Transverse colon (tissue), 4 donors: Measurements from ENCODE around the gene COX7B2. TPM values are rescaled to one million over a fixed set of nuclear protein-coding genes. Genes with fewer than 3 reads are reported as not detected.

Experiments
- DNase-seq: peaks from one replicate; pipeline ENCODE4 v3.0.0-alpha.2; 2019
- H3K27ac ChIP-seq, 4 donors: fragments of 200-600 bp; sonication (generic); 2 replicates each; pipeline ENCODE4 v1.5.1; 2016 to 2018; ENCODE audit warnings: inconsistent platforms in 4 of 4
- H3K27me3 ChIP-seq: fragments of 200-600 bp; sonication (generic); 2 replicates; pipeline ENCODE4 v1.5.1; 2017; ENCODE audit warnings: inconsistent platforms
- H3K36me3 ChIP-seq, 4 donors: fragments of 200-600 bp; sonication (generic); 2 replicates each; pipeline ENCODE4 v1.5.1; 2017 to 2019; ENCODE audit warnings: inconsistent platforms in 4 of 4
- H3K4me1 ChIP-seq, 4 donors: fragments of 200-600 bp; sonication (generic); 2 replicates each; pipeline ENCODE4 v1.5.1; 2017 to 2020; ENCODE audit warnings: inconsistent platforms in 4 of 4
- H3K4me3 ChIP-seq, 4 donors: fragments of 200-600 bp; sonication (generic); 1 replicate in 1 of 4; 2 replicates in 3 of 4; pipeline versions ENCODE4 v1.5.1 to v1.6.1; 2017 to 2019; ENCODE audit warnings: inconsistent platforms in 4 of 4
- H3K9me3 ChIP-seq, 2 donors: fragments of 200-600 bp; sonication (generic); 2 replicates each; pipeline ENCODE4 v1.5.1; 2017 to 2019; ENCODE audit warnings: inconsistent platforms in 2 of 2
- EP300 ChIP-seq: sonication (generic); formaldehyde crosslinking; IDR thresholded peaks from one replicate; pipeline ENCODE4 v1.6.1; 2017; ENCODE audit warnings: antibody characterized with exemption, low read depth
- POLR2A ChIP-seq: fragments of 450-650 bp; IDR thresholded peaks from one replicate; pipeline ENCODE4 v1.6.1; 2016; ENCODE audit warnings: antibody characterized with exemption, mild to moderate bottlenecking, moderate library complexity
- POLR2AphosphoS5 ChIP-seq, 3 donors: sonication (generic); formaldehyde crosslinking; IDR thresholded peaks; one replicate each; pipeline ENCODE4 v1.6.1; 2016; ENCODE audit warnings: antibody characterized with exemption in 3 of 3
- WGBS, 2 donors: methylation state at CpG; one replicate each; pipeline ENCODE4 v1.1.5; 2018; ENCODE audit warnings: low coverage in 1 of 2; 5-methylcytosine and 5-hydroxymethylcytosine counted together
- in situ Hi-C, 4 donors: fragments of 200-750 bp; cut with MboI; loops; one replicate each; pipeline versions ENCODE4 v1.15.0 to v1.15.1; 2017; ENCODE audit warnings: low sequenced_read_pairs in 3 of 4, low pct_ligation_motif_present in 1 of 4, low pct_unique_long_range_greater_than_20kb in 1 of 4
- intact Hi-C: fragments of 100-400 bp; cut with DNase I; formaldehyde crosslinking; loops from one replicate; pipeline ENCODE4 v1.15.1; 2023; ENCODE audit warnings: low total_unique reads
- total RNA-seq, 4 donors: library from RNA; depleted of rRNA; stranded (reverse); fragments of >200 nt; gene quantifications; one replicate each; pipeline ENCODE4 v1.1.0, GENCODE V29; 2016
- TF ChIP-seq, protein P1 (sequence below), 5 experiments: fragments of 200-600 bp in 3 of 5; fragments of 450-650 bp in 2 of 5; sonication (generic) in 3 of 5; IDR thresholded peaks; 1 replicate in 2 of 5; 2 replicates in 3 of 5; pipeline ENCODE4 v1.5.1; 2016 to 2017; ENCODE audit warnings: antibody characterized with exemption in 5 of 5, inconsistent platforms in 3 of 5, mild to moderate bottlenecking in 2 of 5, moderate library complexity in 1 of 5

The COX7B2 gene
- total RNA-seq, 4 donors from 2014 or later = not detected

DNA sequence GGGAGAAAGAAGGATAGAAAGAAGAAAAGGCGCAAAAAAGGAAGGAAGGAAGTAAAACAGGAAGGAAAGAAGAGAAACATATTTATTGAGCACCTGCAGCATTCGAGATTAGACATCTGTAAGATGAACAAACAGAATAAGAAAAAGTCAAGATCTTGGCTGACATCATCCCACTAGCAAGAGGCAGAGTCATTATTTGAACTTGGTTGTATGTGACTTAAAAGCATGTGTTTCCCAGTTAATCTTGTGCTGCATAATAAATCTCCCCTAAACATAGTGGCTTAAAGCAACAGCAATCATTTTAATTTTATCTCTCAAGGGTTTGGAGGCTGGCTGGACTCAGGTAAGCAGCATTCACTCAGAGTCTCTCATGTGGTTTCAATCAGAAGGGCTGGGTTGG is 38.5 kb upstream of the COX7B2 start:
- no peak for DNase-seq
- in situ Hi-C loops = no loop called here
- Histone ChIP-seq H3K9me3 (no peaks in the 10 kb centered on the region), H3K27ac (no peak overlapping the region), H3K4me1 (no peaks in the 10 kb centered on the region), H3K27me3 (no peaks in the 10 kb centered on the region), H3K36me3 (no peaks in the 10 kb centered on the region), H3K4me3 (no peak overlapping the region)
- intact Hi-C loops = loop anchor here (1.0 kb wide), 1 partner anchor 43 kb away; no protein-coding TSS in a partner anchor
- TF ChIP-seq EP300 (no peak), POLR2AphosphoS5 (IDR thresholded peaks at IDR 0.05) (no peak), POLR2A (no peak)
- TF ChIP-seq, protein P1, sequence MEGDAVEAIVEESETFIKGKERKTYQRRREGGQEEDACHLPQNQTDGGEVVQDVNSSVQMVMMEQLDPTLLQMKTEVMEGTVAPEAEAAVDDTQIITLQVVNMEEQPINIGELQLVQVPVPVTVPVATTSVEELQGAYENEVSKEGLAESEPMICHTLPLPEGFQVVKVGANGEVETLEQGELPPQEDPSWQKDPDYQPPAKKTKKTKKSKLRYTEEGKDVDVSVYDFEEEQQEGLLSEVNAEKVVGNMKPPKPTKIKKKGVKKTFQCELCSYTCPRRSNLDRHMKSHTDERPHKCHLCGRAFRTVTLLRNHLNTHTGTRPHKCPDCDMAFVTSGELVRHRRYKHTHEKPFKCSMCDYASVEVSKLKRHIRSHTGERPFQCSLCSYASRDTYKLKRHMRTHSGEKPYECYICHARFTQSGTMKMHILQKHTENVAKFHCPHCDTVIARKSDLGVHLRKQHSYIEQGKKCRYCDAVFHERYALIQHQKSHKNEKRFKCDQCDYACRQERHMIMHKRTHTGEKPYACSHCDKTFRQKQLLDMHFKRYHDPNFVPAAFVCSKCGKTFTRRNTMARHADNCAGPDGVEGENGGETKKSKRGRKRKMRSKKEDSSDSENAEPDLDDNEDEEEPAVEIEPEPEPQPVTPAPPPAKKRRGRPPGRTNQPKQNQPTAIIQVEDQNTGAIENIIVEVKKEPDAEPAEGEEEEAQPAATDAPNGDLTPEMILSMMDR (IDR thresholded peaks at IDR 0.05) = no peak
- WGBS, 2 donors = 40 to 44% methylated on average over 1 to 2 of the region's 2 CpGs

DNA sequence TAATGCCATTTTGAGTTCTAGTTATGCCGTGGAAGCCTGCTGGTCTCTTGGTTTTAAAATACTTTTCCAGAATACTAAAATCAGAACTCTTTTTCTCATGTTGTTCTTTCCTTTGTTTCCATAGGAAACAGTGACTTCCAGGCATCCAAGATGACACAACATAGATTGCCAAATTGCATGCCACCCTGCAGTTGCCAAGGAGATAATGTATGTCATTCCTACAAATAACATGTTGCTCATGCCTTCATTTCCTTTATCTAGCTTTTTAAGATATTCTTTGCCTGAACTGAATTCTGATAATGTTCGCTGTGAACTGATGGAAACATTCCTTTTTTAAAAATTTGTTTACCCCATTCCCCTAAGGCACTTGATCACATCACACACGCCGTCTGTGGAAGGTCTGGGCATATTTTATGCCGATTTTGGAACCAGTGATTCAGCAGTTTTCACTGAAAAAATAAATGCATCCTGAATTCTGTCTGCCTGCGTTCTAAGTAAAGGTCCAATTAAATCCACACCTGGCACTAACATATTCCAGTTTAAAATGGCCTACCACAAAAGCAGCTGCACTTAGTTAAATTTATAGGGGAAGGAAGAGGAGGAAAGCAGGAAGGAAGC is 38.0 kb upstream of the COX7B2 start:
- no peak overlapping the region for H3K4me3 ChIP-seq
- no peak for DNase-seq
- no peaks in the 10 kb centered on the region for H3K4me1 ChIP-seq
- H3K9me3 ChIP-seq = no peaks in the 10 kb centered on the region
- 72 to 100% methylated on average over 1 to 6 of the region's 6 CpGs for WGBS, 2 donors
- in situ Hi-C loops (no loop called here), intact Hi-C loops (loop anchor here (1.0 kb wide), 1 partner anchor 43 kb away; no protein-coding TSS in a partner anchor)
- H3K27me3 ChIP-seq = no peaks in the 10 kb centered on the region
- H3K36me3 ChIP-seq = no peaks in the 10 kb centered on the region
- TF ChIP-seq POLR2AphosphoS5 (IDR thresholded peaks at IDR 0.05) = no peak
- TF ChIP-seq, protein P1 (IDR thresholded peaks at IDR 0.05) = no peak
- no peak for TF ChIP-seq EP300
- TF ChIP-seq POLR2A = no peak
- no peak overlapping the region for H3K27ac ChIP-seq

DNA sequence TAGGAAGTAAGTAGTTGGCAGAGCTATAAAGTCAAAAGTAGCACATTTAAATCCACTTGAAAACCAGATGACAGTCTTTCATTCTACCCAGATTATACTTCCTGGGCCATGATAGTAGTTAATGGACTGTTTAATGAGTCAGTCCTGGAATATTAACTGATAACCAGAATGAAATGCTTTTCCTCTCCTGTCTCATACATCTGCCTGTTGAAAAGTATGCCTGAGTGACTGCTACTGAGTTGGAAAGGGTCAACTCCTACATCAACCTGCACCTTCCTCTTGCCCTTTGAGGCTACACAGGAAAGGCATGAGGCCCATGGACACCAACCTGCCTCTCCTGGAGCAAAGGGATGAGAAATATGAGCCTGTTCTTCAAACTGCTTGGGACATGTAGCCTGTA is 36.0 kb upstream of the COX7B2 start:
- DNase-seq = no peak
- Histone ChIP-seq H3K9me3 (no peaks in the 10 kb centered on the region), H3K4me3 (no peak overlapping the region), H3K27ac (no peak overlapping the region), H3K27me3 (no peaks in the 10 kb centered on the region), H3K36me3 (no peaks in the 10 kb centered on the region), H3K4me1 (no peaks in the 10 kb centered on the region)
- in situ Hi-C loops = no loop called here
- TF ChIP-seq, protein P1 (IDR thresholded peaks at IDR 0.05) = no peak
- TF ChIP-seq POLR2AphosphoS5 (IDR thresholded peaks at IDR 0.05) (no peak), EP300 (no peak), POLR2A (no peak)
- intact Hi-C loops = no loop called here

DNA sequence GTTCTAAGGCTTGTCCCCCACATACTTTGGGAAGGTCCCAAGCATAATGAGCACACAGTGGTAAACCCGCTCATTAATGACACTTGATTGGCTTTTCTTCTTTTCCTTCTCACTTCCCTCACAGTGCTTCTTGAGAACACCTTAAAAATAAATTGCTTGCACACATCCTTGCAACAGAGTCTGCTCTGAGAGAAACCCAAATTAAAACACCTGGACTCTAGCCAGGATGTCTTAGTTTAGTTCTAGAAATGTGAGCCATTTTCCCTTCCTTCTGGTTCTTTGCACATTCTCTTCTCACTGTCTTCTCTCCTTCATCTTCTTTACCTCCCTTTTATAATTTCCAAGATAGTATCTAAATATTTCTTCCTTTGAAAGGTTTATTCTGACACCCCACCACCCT is 35.3 kb upstream of the COX7B2 start:
- H3K4me1 ChIP-seq = no peaks in the 10 kb centered on the region
- no peak for DNase-seq
- H3K36me3 ChIP-seq = no peaks in the 10 kb centered on the region
- 97% methylated on average over 1 of the region's 1 CpG; no CpG with 5 or more reads in 1 of the 2 donors for WGBS, 2 donors
- H3K9me3 ChIP-seq = no peaks in the 10 kb centered on the region
- TF ChIP-seq, protein P1 (IDR thresholded peaks at IDR 0.05) = no peak
- no peak for TF ChIP-seq POLR2A
- TF ChIP-seq EP300 = no peak
- no peak for TF ChIP-seq POLR2AphosphoS5 (IDR thresholded peaks at IDR 0.05)
- H3K4me3 ChIP-seq = no peak overlapping the region
- H3K27me3 ChIP-seq = no peaks in the 10 kb centered on the region
- intact Hi-C loops (no loop called here), in situ Hi-C loops (no loop called here)
- no peak overlapping the region for H3K27ac ChIP-seq
